SK-N-MC (cell line): ENCODE data around the gene ACAT2.
"Not testable (repeated sequence)": the region's sequence is repeated elsewhere in the genome, so short reads cannot be mapped to it uniquely, and the experiment has no call there.

Experiments
- DNase-seq: peaks from one replicate; pipeline ENCODE4 v3.0.0-alpha.2; 2011; ENCODE audit warnings: low read depth, low spot score
- H3K27ac ChIP-seq: fragments of 200-600 bp; sonication (generic); 2 replicates; pipeline ENCODE4 v1.5.1; 2016; ENCODE audit warnings: mixed run types
- H3K36me3 ChIP-seq: fragments of 200-600 bp; sonication (generic); 2 replicates; pipeline ENCODE4 v1.6.1; 2017; ENCODE audit warnings: antibody characterized with exemption, low read length, mixed read lengths; ENCODE audit not compliant: insufficient read depth
- H3K4me3 ChIP-seq: fragments of 200-600 bp; sonication (generic); 2 replicates; pipeline ENCODE4 v1.5.1; 2016
- H3K9ac ChIP-seq: fragments of 200-600 bp; sonication (generic); 2 replicates; pipeline ENCODE4 v1.8.0; 2017; ENCODE audit warnings: mixed run types, mixed read lengths; ENCODE audit not compliant: insufficient read length
- H3K9me3 ChIP-seq: fragments of 200-600 bp; sonication (generic); 2 replicates; pipeline ENCODE4 v1.6.1; 2017; ENCODE audit warnings: low read depth, mild to moderate bottlenecking, antibody characterized with exemption, low read length, moderate library complexity, mixed read lengths
- EZH2 ChIP-seq: fragments of 200-600 bp; sonication (generic); IDR thresholded peaks from one replicate; pipeline ENCODE4 v1.6.1; 2017; ENCODE audit warnings: antibody characterized with exemption
- FOXP2 ChIP-seq: optimal IDR thresholded peaks from 2 replicates; pipeline ENCODE3; 2011; ENCODE audit warnings: mild to moderate bottlenecking, moderate library complexity; ENCODE audit not compliant: insufficient read depth; ENCODE audit errors: extremely low read length, control extremely low read depth
- POLR2AphosphoS5 ChIP-seq: IDR thresholded peaks from 2 replicates; pipeline ENCODE4 v1.6.1; 2012; ENCODE audit warnings: mild to moderate bottlenecking, low read depth, low read length, borderline replicate concordance

The ACAT2 gene

DNA sequence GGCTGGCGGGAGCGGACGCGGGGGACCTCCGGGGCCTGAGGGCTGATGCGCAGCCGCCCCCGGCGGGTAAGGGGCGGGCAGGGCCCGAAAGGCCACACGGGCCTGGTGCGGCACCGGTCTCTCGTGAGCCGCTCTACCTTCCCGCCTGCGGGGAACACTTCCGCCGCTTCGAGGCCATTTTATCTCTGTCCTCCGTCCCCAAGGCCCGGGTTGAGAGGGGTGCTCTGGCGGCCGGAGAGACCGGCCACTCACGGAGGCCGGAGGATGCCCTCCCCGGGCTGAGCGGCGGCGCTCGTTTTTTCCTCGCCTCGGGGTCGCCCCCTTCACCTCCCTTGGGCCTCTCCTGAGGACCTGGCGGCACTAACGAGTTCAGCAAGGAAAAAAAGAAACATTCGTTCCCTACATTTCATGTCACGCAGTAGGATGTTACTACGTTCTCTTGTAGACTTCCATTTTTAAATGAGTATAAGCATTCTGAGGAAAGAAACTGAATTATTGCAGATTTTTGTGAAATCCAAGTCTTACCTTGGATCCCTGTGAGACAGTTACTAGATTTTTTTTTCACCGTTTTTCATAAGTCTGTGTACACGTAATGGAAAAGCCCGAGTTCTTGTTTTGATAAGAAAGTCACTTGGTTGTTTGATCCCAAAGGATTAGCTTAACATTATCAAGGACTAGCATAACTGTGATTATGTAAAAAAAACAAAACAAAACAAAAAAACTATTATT lies 34.0 kb upstream of the ACAT2 start:
- peak overlapping the region; percentile 97 for H3K9ac ChIP-seq
- TF ChIP-seq FOXP2 (no peak), POLR2AphosphoS5 (no peak), EZH2 (no peak)
- H3K27ac ChIP-seq: peak overlapping the region; percentile 83
- peaks cover 41% of the 10 kb centered on the region for H3K36me3 ChIP-seq
- H3K9me3 ChIP-seq: no peaks in the 10 kb centered on the region
- peak overlapping the region; percentile 93 for H3K4me3 ChIP-seq
- no peak for DNase-seq

GRCh38 chr6:159728531-159728964 lies 33.3 kb upstream of the ACAT2 start:
- H3K4me3 ChIP-seq: peak overlapping the region; percentile 93
- H3K9ac ChIP-seq: peak overlapping the region; percentile 97
- no peak for DNase-seq
- no peaks in the 10 kb centered on the region for H3K9me3 ChIP-seq
- no peak for TF ChIP-seq FOXP2
- TF ChIP-seq POLR2AphosphoS5: no peak
- TF ChIP-seq EZH2: no peak
- H3K27ac ChIP-seq: peak overlapping the region; percentile 83; the same call in 1 of the 2 replicates
- peaks cover 39% of the 10 kb centered on the region for H3K36me3 ChIP-seq

DNA sequence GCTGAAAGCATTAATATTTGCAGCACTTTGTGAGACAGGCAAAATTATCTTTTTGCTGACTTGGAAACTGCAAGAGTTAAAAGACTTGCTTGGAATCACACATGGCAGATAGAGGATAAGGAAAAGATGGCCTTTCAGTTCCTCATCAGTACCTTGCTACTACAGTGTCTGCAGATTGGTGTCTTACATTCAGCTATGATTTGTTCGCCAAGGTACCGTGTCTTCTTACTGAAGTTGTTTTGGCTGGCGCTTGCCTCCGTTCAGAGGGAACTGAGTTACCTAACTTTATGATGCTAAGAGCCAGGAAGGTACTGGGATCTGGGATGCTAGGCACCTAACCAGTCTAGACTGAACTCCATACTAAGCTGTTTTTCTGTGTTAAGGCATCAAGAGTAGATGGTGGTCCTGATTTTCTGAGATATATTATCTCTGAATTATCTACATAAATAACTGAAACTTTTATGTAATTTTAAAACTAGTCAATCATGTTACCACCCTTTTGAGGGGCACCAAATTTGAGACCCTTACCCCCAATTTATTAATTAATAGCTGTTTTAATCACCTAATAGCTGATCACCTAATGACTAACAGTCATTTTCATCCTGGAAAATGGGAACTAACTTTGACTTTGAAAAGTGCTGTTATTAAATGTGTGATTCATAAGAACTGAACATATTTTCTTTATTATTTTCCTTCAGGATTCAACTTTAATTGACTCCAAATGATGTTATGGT lies 32.1 kb upstream of the ACAT2 start:
- TF ChIP-seq EZH2 (no peak), FOXP2 (no peak), POLR2AphosphoS5 (no peak)
- Histone ChIP-seq H3K9me3 (no peaks in the 10 kb centered on the region), H3K27ac (no peak overlapping the region), H3K4me3 (peak overlapping the region; percentile 93), H3K9ac (peak overlapping the region; percentile 97), H3K36me3 (peaks cover 45% of the 10 kb centered on the region)
- no peak for DNase-seq

GRCh38 chr6:159730332-159730676 lies 31.5 kb upstream of the ACAT2 start:
- H3K4me3 ChIP-seq: peak overlapping the region; percentile 93

DNA sequence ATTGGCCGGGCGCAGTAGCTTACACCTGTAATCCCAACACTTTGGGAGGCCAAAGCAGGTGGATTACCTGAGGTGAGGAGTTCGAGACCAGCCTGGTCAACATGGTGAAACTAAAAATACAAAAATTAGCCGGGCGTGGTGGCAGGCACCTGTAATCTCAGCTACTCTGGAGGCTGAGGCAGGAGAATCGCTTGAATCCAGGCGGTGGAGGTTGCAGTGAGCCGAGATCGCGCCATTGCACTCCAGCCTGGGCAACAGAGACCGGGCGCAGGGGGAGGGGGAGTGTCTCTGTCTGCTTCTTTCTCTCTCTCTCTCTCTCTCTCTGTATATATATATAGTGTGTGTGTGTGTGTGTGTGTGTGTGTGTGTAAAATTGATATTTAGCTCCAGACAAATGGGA lies 29.3 kb upstream of the ACAT2 start:
- H3K9ac ChIP-seq, H3K4me3 ChIP-seq, H3K27ac ChIP-seq, DNase-seq, H3K9me3 ChIP-seq: not testable (repeated sequence)
- peaks cover 46% of the 10 kb centered on the region for H3K36me3 ChIP-seq

More at GRCh38 chr6:159730332-159730676, 31.5 kb upstream of the ACAT2 start:
- H3K9ac ChIP-seq: no peak overlapping the region
- DNase-seq: no peak
- H3K27ac ChIP-seq: no peak overlapping the region
- H3K9me3 ChIP-seq: no peaks in the 10 kb centered on the region
- TF ChIP-seq POLR2AphosphoS5 (no peak), FOXP2 (no peak), EZH2 (no peak)
- H3K36me3 ChIP-seq: peaks cover 45% of the 10 kb centered on the region

DNA sequence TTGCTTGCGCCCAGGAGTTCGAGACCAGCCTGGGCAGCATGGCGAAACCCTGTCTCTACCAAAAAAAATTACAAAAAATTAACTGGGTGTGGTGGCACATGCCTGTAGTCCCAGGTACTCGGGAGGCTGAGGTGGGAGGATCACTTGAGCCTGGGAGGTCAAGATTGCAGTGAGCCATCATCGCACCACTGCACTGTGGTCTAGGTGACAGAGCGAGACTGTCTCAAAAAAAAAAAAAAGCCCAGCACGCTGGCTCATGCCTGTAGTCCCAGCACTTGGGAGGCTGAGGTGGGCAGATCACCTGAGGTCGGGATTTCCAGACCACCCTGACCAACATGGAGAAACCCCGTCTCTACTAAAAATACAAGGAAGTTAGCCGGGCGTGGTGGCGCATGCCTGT lies 28.4 kb upstream of the ACAT2 start:
- H3K4me3 ChIP-seq, H3K9ac ChIP-seq, H3K9me3 ChIP-seq, DNase-seq, H3K27ac ChIP-seq: not testable (repeated sequence)
- peaks cover 53% of the 10 kb centered on the region for H3K36me3 ChIP-seq

DNA sequence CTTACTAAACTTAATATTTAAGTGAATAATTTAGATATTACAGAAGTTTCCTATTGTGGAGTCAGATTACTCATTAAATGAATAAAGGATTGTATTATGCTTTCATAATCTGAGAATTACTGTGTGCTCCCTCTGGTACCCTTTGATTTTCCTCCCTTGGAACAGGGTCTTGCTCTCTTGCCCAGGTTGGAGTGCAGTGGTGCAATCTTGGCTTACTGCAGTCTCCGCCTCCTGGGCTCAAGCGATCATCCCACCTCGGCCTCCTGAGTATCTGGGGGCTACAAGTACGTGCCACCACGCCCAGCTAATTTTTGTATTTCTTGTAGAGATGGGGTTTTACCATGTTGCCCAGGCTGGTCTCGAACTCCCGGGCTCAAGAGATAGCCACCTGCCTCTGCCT lies 24.9 kb upstream of the ACAT2 start:
- no peak overlapping the region for H3K9ac ChIP-seq
- DNase-seq: no peak

GRCh38 chr6:159739341-159739740 lies 22.5 kb upstream of the ACAT2 start:
- Histone ChIP-seq H3K9ac (peak overlapping the region; percentile 2), H3K27ac (no peak overlapping the region), H3K36me3 (peaks cover 66% of the 10 kb centered on the region), H3K9me3 (no peaks in the 10 kb centered on the region), H3K4me3 (no peak overlapping the region)
- TF ChIP-seq POLR2AphosphoS5 (no peak), EZH2 (no peak), FOXP2 (no peak)
- no peak for DNase-seq

More for the DNA sequence above, 24.9 kb upstream of the ACAT2 start:
- Histone ChIP-seq H3K36me3 (peaks cover 56% of the 10 kb centered on the region), H3K9me3 (no peaks in the 10 kb centered on the region), H3K27ac (no peak overlapping the region), H3K4me3 (no peak overlapping the region)
- TF ChIP-seq FOXP2 (no peak), EZH2 (no peak), POLR2AphosphoS5 (no peak)

- Histone ChIP-seq H3K36me3 (peaks cover 95% of the 10 kb centered on the region), H3K27ac (no peak overlapping the region), H3K9me3 (no peaks in the 10 kb centered on the region), H3K4me3 (no peak overlapping the region), H3K9ac (no peak overlapping the region)
- TF ChIP-seq POLR2AphosphoS5: no peak
- DNase-seq: no peak
These were observed 19.7 kb upstream of the ACAT2 start for GRCh38 chr6:159742165-159742564.
